SU-DHL-6 (cell line): ENCODE results near the gene TSHR.

Experiments
- H2AFZ ChIP-seq: fragments of 200-600 bp; sonication (generic); 2 replicates; pipeline ENCODE4 v1.6.1; 2014; ENCODE audit warnings: low read depth, mild to moderate bottlenecking, moderate library complexity, mixed read lengths, antibody characterized with exemption, low read length; ENCODE audit not compliant: severe bottlenecking
- H3F3A ChIP-seq: fragments of 200-600 bp; shearing (Covaris generic); 2 replicates; pipeline ENCODE4 v1.6.0; 2016; ENCODE audit warnings: antibody characterized with exemption, mild to moderate bottlenecking; ENCODE audit not compliant: insufficient read depth
- H3K27ac ChIP-seq: fragments of 200-600 bp; sonication (generic); 2 replicates; pipeline ENCODE4 v1.5.1; 2016; ENCODE audit warnings: low read depth, mild to moderate bottlenecking, low read length, moderate library complexity, mixed read lengths
- H3K27me3 ChIP-seq: fragments of 200-600 bp; sonication (generic), shearing (Covaris generic); 2 replicates; pipeline ENCODE4 v1.6.0; 2014; ENCODE audit warnings: mild to moderate bottlenecking, low read length
- H3K36me3 ChIP-seq: fragments of 200-600 bp; sonication (generic); 2 replicates; pipeline ENCODE4 v1.6.1; 2014; ENCODE audit warnings: mild to moderate bottlenecking, low read length, mixed read lengths
- H3K4me2 ChIP-seq: fragments of 300-600, 200-600 bp; shearing (Covaris generic), sonication (generic); 2 replicates; pipeline ENCODE4 v1.6.0; 2014; ENCODE audit warnings: low read length, low read depth, mild to moderate bottlenecking; ENCODE audit not compliant: poor library complexity, severe bottlenecking
- H3K4me3 ChIP-seq: fragments of 200-600 bp; sonication (generic); 2 replicates; pipeline ENCODE4 v1.5.1; 2014; ENCODE audit warnings: antibody characterized with exemption, low read length, mild to moderate bottlenecking, mixed read lengths; ENCODE audit not compliant: insufficient read depth, poor library complexity, severe bottlenecking
- H3K79me2 ChIP-seq: fragments of 200-600 bp; sonication (generic); 2 replicates; pipeline ENCODE4 v1.6.1; 2014; ENCODE audit warnings: mild to moderate bottlenecking, low read length, moderate library complexity; ENCODE audit not compliant: insufficient read depth
- H3K9ac ChIP-seq: fragments of 200-600 bp; sonication (generic); 2 replicates; pipeline ENCODE4 v1.7.0; 2014; ENCODE audit warnings: mild to moderate bottlenecking, low read length
- H3K9me2 ChIP-seq: fragments of 200-600 bp; sonication (generic); replicated peaks from 2 replicates; pipeline ENCODE4 v1.6.1; 2014; ENCODE audit warnings: low read length; ENCODE audit not compliant: insufficient read depth
- H3K9me3 ChIP-seq: fragments of 200-600 bp; sonication (generic); 2 replicates; pipeline ENCODE4 v1.6.1; 2014; ENCODE audit warnings: low read length, mixed read lengths; ENCODE audit not compliant: insufficient read depth
- H4K20me1 ChIP-seq: fragments of 200-600 bp; sonication (generic); 2 replicates; pipeline ENCODE4 v1.6.1; 2014; ENCODE audit warnings: low read depth, mild to moderate bottlenecking, antibody characterized with exemption, low read length, moderate library complexity, mixed read lengths
- CTCF ChIP-seq: fragments of 200-600 bp; sonication (generic); IDR thresholded peaks from one replicate; pipeline ENCODE4 v1.5.1; 2017; ENCODE audit warnings: antibody characterized with exemption, mild to moderate bottlenecking, low read length, moderate library complexity; ENCODE audit not compliant: insufficient read depth, poor library complexity, severe bottlenecking
- EZH2phosphoT487 ChIP-seq: fragments of 200-600 bp; sonication (generic), shearing (Covaris generic); conservative IDR thresholded peaks from 2 replicates; pipeline ENCODE4 v1.6.1; 2018; ENCODE audit warnings: mild to moderate bottlenecking, antibody characterized with exemption, low read length, moderate library complexity, mixed read lengths

The TSHR gene

DNA sequence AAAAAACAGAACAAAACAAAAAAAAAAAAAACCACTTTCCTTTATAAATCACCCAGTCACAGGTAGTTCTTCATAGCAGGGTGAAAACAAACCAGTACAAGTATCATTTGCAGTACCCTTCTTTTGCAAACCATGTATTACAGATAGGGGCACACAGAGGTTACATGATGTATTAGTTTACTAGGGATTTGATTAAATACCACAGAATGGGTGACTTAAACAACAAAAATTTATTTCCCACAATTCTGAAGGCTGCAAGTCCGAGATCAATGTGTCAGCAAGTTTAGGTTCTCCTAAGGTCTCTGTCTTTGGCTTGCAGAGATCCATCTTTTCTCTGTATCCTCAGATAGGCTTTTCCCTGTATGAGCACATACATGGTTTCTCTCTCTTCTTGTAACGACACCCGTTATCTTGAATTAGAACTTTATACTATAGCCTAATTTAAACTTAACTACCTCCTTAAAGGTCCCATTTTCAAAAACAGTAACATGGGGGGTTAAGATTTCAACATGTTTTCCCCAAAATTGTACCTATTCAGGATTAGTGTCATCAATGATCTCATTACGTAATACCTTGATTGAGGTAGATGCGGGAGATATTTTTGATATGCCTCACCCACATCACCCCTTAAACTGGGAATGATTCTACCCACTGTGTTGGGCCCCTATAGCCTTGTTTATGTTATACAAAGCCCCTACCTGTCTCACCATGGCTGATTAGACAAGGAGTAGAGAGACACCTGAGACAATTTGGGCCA is 10.4 kb upstream of the TSHR start:
- Histone ChIP-seq H4K20me1 (no peaks in the 10 kb centered on the region), H3K4me2 (no peak overlapping the region), H3K4me3 (no peak overlapping the region), H3K79me2 (peaks cover 7% of the 10 kb centered on the region; the same call in 1 of the 2 replicates), H3K27ac (no peak overlapping the region), H2AFZ (no peak overlapping the region), H3F3A (no peaks in the 10 kb centered on the region), H3K9ac (no peak overlapping the region), H3K9me2 (no peaks in the 10 kb centered on the region), H3K27me3 (no peaks in the 10 kb centered on the region), H3K36me3 (no peaks in the 10 kb centered on the region), H3K9me3 (no peaks in the 10 kb centered on the region)
- TF ChIP-seq EZH2phosphoT487 (no peak), CTCF (no peak)

DNA sequence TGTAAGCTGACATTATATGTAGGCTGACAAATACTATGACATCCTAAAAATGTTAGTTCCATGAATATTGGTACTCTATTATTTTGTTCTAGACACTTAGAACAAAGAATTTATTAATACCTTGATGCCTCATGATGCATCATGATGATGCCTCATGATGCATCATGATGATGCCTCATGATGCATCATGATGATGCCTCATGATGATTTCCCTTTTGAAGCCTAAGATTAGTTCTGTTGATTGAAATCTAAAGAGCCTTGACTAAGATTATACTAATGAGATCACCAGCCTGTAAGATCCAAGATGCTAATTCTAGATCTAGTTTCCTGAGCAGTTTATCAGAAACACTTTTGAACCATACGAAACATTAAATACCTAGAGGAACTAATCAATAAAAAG is 9.2 kb upstream of the TSHR start:
- Histone ChIP-seq H3K9ac (no peak overlapping the region), H2AFZ (no peak overlapping the region), H3K4me2 (no peak overlapping the region), H3K9me3 (no peaks in the 10 kb centered on the region), H3K36me3 (no peaks in the 10 kb centered on the region), H3K4me3 (no peak overlapping the region), H3F3A (no peaks in the 10 kb centered on the region), H3K9me2 (no peaks in the 10 kb centered on the region), H3K27me3 (no peaks in the 10 kb centered on the region), H3K79me2 (no peaks in the 10 kb centered on the region), H4K20me1 (no peaks in the 10 kb centered on the region), H3K27ac (no peak overlapping the region)
- TF ChIP-seq EZH2phosphoT487: no peak
- no peak for TF ChIP-seq CTCF

DNA sequence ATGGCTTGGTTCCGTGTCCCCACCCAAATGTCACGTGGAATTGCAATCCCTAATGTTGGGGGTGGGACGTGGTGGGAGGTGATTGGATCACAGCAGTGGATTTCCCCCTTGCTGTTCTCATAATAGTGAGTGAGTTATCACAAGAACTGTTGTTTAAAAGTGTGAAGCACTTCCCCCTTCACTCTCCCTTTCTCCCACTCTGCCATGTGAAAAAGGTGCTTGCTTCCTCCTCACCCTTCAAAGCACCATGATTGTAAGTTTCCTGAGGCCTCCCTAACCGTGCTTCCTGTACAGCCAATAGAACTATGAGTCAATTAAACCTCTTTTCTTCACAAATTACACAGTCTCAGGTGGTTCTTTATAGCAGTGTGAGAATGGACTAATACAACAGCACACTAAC is 8.6 kb upstream of the TSHR start:
- no peaks in the 10 kb centered on the region for H3K27me3 ChIP-seq
- H3K4me3 ChIP-seq: no peak overlapping the region
- no peaks in the 10 kb centered on the region for H4K20me1 ChIP-seq
- H3K27ac ChIP-seq: no peak overlapping the region
- H3K36me3 ChIP-seq: no peaks in the 10 kb centered on the region
- H2AFZ ChIP-seq: no peak overlapping the region
- no peaks in the 10 kb centered on the region for H3K9me2 ChIP-seq
- no peaks in the 10 kb centered on the region for H3F3A ChIP-seq
- no peaks in the 10 kb centered on the region for H3K9me3 ChIP-seq
- no peak overlapping the region for H3K4me2 ChIP-seq
- H3K9ac ChIP-seq: no peak overlapping the region
- TF ChIP-seq CTCF: no peak
- no peak for TF ChIP-seq EZH2phosphoT487
- H3K79me2 ChIP-seq: no peaks in the 10 kb centered on the region
